HCT116 (cell line): Measurements from ENCODE around the gene EVI5L. TPM values are rescaled to one million over a fixed set of nuclear protein-coding genes. Genes with fewer than 3 reads are reported as not detected.

Experiments used
- ATAC-seq: fragments of 200-7000 bp; cut with Tn5 transposase; 2 replicates; pipeline ENCODE4 v1.9.1; 2020; ENCODE audit warnings: mild to moderate bottlenecking, moderate library complexity
- BruUV-seq: library from RNA; stranded (reverse); fragments of 400-500 nt; replicated peaks from 2 replicates; lab custom pipeline; 2021; lab: Mats Ljungman, UMichigan
- CTCF ChIA-PET: fragments of 300-600 bp; sonication (Branson Sonifier 250); formaldehyde crosslinking; loops from one replicate; lab custom pipeline; 2021; ENCODE audit warnings: antibody characterized with exemption; lab: Charles Lee
- POLR2A ChIA-PET: fragments of 300-600, 350-600 bp; sonication (Branson Sonifier 250); formaldehyde crosslinking; loops from one replicate; lab custom pipeline; 2021; ENCODE audit warnings: antibody characterized with exemption; lab: Charles Lee
- RAD21 ChIA-PET, 2 experiments: fragments of 300-600 bp; sonication (Branson Sonifier 250); formaldehyde crosslinking; loops; one replicate each; lab custom pipeline; 2023; ENCODE audit warnings: low total read pairs in 2 of 2; ENCODE audit not compliant: uncharacterized antibody in 2 of 2, unreplicated experiment in 2 of 2, low non-redundant PET in 1 of 2; lab: Charles Lee
- DNase-seq: peaks from one replicate; pipeline ENCODE4 v3.0.0-alpha.2; 2010; ENCODE audit warnings: low read depth, low spot score
- H2AFZ ChIP-seq: fragments of 200-600 bp; shearing (Covaris generic), sonication (generic); 2 replicates; pipeline ENCODE4 v1.6.1; 2017; ENCODE audit warnings: low read depth, mixed run types, mixed read lengths, antibody characterized with exemption, low read length; ENCODE audit not compliant: poor library complexity, severe bottlenecking
- H3K27ac ChIP-seq: 2 replicates; pipeline ENCODE4 v1.5.1; 2012; ENCODE audit warnings: low read depth, low read length
- H3K27me3 ChIP-seq: fragments of 200-600 bp; sonication (generic); 2 replicates; pipeline ENCODE4 v1.6.1; 2016; ENCODE audit warnings: mixed run types, low read length, mixed read lengths; ENCODE audit not compliant: insufficient read depth
- H3K36me3 ChIP-seq, 2 experiments: fragments of 200-500 bp in 1 of 2; fragments of 200-600 bp in 1 of 2; sonication (Bioruptor generic) in 1 of 2; sonication (generic) in 1 of 2; 2 replicates each; pipeline versions ENCODE4 v1.5.1 to v1.6.1; 2014 to 2016; ENCODE audit warnings: low read length in 2 of 2, inconsistent platforms in 1 of 2, mixed read lengths in 1 of 2, mixed run types in 1 of 2; ENCODE audit not compliant: insufficient read depth in 2 of 2, control insufficient read depth in 1 of 2
- H3K4me1 ChIP-seq, 2 experiments: fragments of 200-600 bp in 1 of 2; sonication (generic) in 1 of 2; 2 replicates each; pipeline versions ENCODE4 v1.5.1 to v1.6.1; 2012 to 2017; ENCODE audit warnings: low read length in 2 of 2, inconsistent platforms in 1 of 2, mild to moderate bottlenecking in 1 of 2, mixed read lengths in 1 of 2, mixed run types in 1 of 2, moderate library complexity in 1 of 2; ENCODE audit not compliant: insufficient read depth in 2 of 2, control insufficient read depth in 1 of 2
- H3K4me2 ChIP-seq: fragments of 200-600 bp; sonication (generic); 2 replicates; pipeline ENCODE4 v1.6.1; 2017; ENCODE audit warnings: mixed run types, low read length, mixed read lengths
- H3K4me3 ChIP-seq, 2 experiments: fragments of 200-600 bp in 1 of 2; sonication (generic) in 1 of 2; replicated peaks in 1 of 2; 2 replicates each; pipeline ENCODE4 v1.5.1; 2011 to 2016; ENCODE audit warnings: low read length in 2 of 2, control low read depth in 1 of 2, low read depth in 1 of 2, mild to moderate bottlenecking in 1 of 2, mixed read lengths in 1 of 2, mixed run types in 1 of 2
- H3K79me2 ChIP-seq: fragments of 200-600 bp; sonication (generic); 2 replicates; pipeline ENCODE4 v1.6.1; 2017; ENCODE audit warnings: mild to moderate bottlenecking, mixed run types, low read length, moderate library complexity, mixed read lengths; ENCODE audit not compliant: insufficient read depth
- H3K9ac ChIP-seq: fragments of 200-600 bp; sonication (generic); 2 replicates; pipeline ENCODE4 v1.6.1; 2016; ENCODE audit warnings: low read length, mixed read lengths
- H3K9me2 ChIP-seq: fragments of 200-600 bp; sonication (generic), shearing (Covaris generic); 2 replicates; pipeline ENCODE4 v1.6.1; 2017; ENCODE audit warnings: mixed run types, mild to moderate bottlenecking, moderate library complexity; ENCODE audit not compliant: insufficient read depth
- H3K9me3 ChIP-seq, 2 experiments: fragments of 200-500 bp in 1 of 2; fragments of 200-600 bp in 1 of 2; sonication (Bioruptor generic) in 1 of 2; sonication (generic) in 1 of 2; 2 replicates each; pipeline ENCODE4 v1.6.1; 2014 to 2017; ENCODE audit warnings: low read length in 2 of 2, mixed read lengths in 2 of 2, inconsistent platforms in 1 of 2, low read depth in 1 of 2, mild to moderate bottlenecking in 1 of 2, mixed run types in 1 of 2, moderate library complexity in 1 of 2; ENCODE audit not compliant: control insufficient read depth in 1 of 2, insufficient read depth in 1 of 2
- H4K20me1 ChIP-seq: fragments of 200-600 bp; sonication (generic), shearing (Covaris generic); 2 replicates; pipeline ENCODE4 v1.6.1; 2017; ENCODE audit warnings: mixed run types, mild to moderate bottlenecking, moderate library complexity; ENCODE audit not compliant: insufficient read depth
- CBX3 ChIP-seq: IDR thresholded peaks from 2 replicates; pipeline ENCODE4 v1.6.1; 2012; ENCODE audit warnings: low read depth
- CEBPB ChIP-seq: IDR thresholded peaks from 2 replicates; pipeline ENCODE4 v1.6.1; 2012; ENCODE audit warnings: low read depth
- EGR1 ChIP-seq: IDR thresholded peaks from 2 replicates; pipeline ENCODE4 v1.6.1; 2012; ENCODE audit warnings: low read depth
- ELF1 ChIP-seq: IDR thresholded peaks from 2 replicates; pipeline ENCODE4 v1.6.1; 2012; ENCODE audit warnings: low read depth, borderline replicate concordance
- EZH2 ChIP-seq: fragments of 200-600 bp; sonication (generic); IDR thresholded peaks from 2 replicates; pipeline ENCODE4 v1.6.1; 2017; ENCODE audit warnings: antibody characterized with exemption, mixed run types
- EZH2phosphoT487 ChIP-seq: fragments of 200-600 bp; IDR thresholded peaks from 2 replicates; pipeline ENCODE4 v1.6.1; 2018; ENCODE audit warnings: antibody characterized with exemption, borderline replicate concordance
- FOSL1 ChIP-seq: IDR thresholded peaks from 2 replicates; pipeline ENCODE4 v1.6.1; 2012; ENCODE audit warnings: low read depth
- JUND ChIP-seq: IDR thresholded peaks from 2 replicates; pipeline ENCODE4 v1.6.1; 2012
- POLR2AphosphoS5 ChIP-seq: IDR thresholded peaks from 2 replicates; pipeline ENCODE4 v1.6.1; 2011; ENCODE audit warnings: mild to moderate bottlenecking, low read depth, low read length, moderate library complexity
- SIN3A ChIP-seq: IDR thresholded peaks from 2 replicates; pipeline ENCODE4 v1.6.1; 2012; ENCODE audit warnings: low read depth
- SP1 ChIP-seq: IDR thresholded peaks from 2 replicates; pipeline ENCODE4 v1.6.1; 2012; ENCODE audit warnings: low read depth
- SRF ChIP-seq: IDR thresholded peaks from 2 replicates; pipeline ENCODE4 v1.6.1; 2012; ENCODE audit warnings: low read depth
- YY1 ChIP-seq: IDR thresholded peaks from 2 replicates; pipeline ENCODE4 v1.6.1; 2011; ENCODE audit warnings: low read length, low read depth, moderate library complexity, mild to moderate bottlenecking; ENCODE audit not compliant: insufficient replicate concordance; ENCODE audit errors: extremely low read depth
- ZBTB33 ChIP-seq: IDR thresholded peaks from 2 replicates; pipeline ENCODE4 v1.6.1; 2011; ENCODE audit warnings: mild to moderate bottlenecking, low read length, moderate library complexity; ENCODE audit not compliant: insufficient replicate concordance; ENCODE audit errors: extremely low read depth
- ZFX ChIP-seq: fragments of 450-650 bp; IDR thresholded peaks from 2 replicates; pipeline ENCODE4 v1.6.1; 2017
- ZNF274 ChIP-seq: fragments of 200-500 bp; sonication (Bioruptor generic); IDR thresholded peaks from 2 replicates; pipeline ENCODE4 v1.6.1; 2014; ENCODE audit warnings: mild to moderate bottlenecking, low read depth, low read length, inconsistent platforms
- intact Hi-C: fragments of 100-400 bp; cut with micrococcal nuclease; formaldehyde crosslinking; loops from 2 replicates; pipeline ENCODE4 v1.10.0; 2022
- total RNA-seq: library from RNA; stranded (reverse); gene quantifications from one replicate; pipeline ENCODE4 v1.2.1, GENCODE V29; 2021; ENCODE audit not compliant: unreplicated experiment
- TF ChIP-seq, protein P1 (sequence below): IDR thresholded peaks from 2 replicates; pipeline ENCODE4 v1.6.1; 2012

Gene EVI5L
- total RNA-seq, 1 experiment from 2014 or later, result 15.0 TPM

DNA sequence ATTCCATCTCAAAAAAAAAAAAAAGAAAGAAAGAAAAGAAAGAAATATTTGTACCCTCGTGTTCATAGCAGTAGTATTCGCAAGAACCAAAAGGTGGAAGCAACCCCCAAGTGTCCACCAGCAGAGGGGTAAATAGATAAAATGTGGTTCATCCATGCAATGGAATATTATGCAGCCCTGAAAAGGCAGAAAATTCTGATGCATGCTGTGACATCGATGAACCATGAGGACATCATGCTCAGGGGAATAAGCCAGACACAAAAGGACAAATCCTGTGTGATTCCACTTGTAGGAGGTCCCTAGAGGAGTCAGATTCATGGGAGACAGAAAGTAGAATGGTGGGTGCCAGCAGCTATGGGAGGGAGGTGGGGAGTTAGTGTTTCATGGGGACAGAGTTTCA, 51.9 kb downstream of the EVI5L start:
- no TSS peak for BruUV-seq
- ChIA-PET RAD21 (no interaction called here), POLR2A (no interaction called here), CTCF (no interaction called here)
- Histone ChIP-seq H3K9me2 (no peaks in the 10 kb centered on the region), H2AFZ (no peak overlapping the region), H3K27ac (no peak overlapping the region), H3K27me3 (no peaks in the 10 kb centered on the region), H3K36me3 (no peaks in the 10 kb centered on the region), H3K4me2 (no peak overlapping the region), H3K4me1 (peaks cover 5 to 24% of the 10 kb centered on the region in 2 experiments; a peak in 3 of 4 replicates), H3K9ac (no peak overlapping the region), H3K79me2 (no peaks in the 10 kb centered on the region), H4K20me1 (no peaks in the 10 kb centered on the region), H3K9me3 (no peaks in the 10 kb centered on the region), H3K4me3 (no peak overlapping the region)
- intact Hi-C loops, result no loop called here
- no peak for TF ChIP-seq ZBTB33
- no peak for TF ChIP-seq EZH2
- no peak for TF ChIP-seq POLR2AphosphoS5
- no peak for TF ChIP-seq SIN3A
- no peak for TF ChIP-seq ZNF274
- TF ChIP-seq ZFX, result no peak
- TF ChIP-seq CBX3, result no peak
- no peak for TF ChIP-seq CEBPB
- TF ChIP-seq EZH2phosphoT487, result no peak
- no peak for TF ChIP-seq JUND
- no peak for TF ChIP-seq SP1
- no peak for TF ChIP-seq ELF1
- TF ChIP-seq, protein P1, sequence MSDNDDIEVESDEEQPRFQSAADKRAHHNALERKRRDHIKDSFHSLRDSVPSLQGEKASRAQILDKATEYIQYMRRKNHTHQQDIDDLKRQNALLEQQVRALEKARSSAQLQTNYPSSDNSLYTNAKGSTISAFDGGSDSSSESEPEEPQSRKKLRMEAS, result no peak
- TF ChIP-seq FOSL1, result no peak
- no peak for TF ChIP-seq YY1
- no peak for TF ChIP-seq EGR1
- TF ChIP-seq SRF, result no peak
- DNase-seq, result no peak
- ATAC-seq, result no peak
